ENCODE data around the gene RXRA. TPM values are rescaled to one million over a fixed set of nuclear protein-coding genes. Genes with fewer than 3 reads are reported as not detected.

The RXRA gene
- total and polyA plus RNA-seq, 2 of the 13 experiments (the other 11 are each of a cell fraction or from before 2014, with no cell fraction given): 18.9 to 29.2 TPM

DNA sequence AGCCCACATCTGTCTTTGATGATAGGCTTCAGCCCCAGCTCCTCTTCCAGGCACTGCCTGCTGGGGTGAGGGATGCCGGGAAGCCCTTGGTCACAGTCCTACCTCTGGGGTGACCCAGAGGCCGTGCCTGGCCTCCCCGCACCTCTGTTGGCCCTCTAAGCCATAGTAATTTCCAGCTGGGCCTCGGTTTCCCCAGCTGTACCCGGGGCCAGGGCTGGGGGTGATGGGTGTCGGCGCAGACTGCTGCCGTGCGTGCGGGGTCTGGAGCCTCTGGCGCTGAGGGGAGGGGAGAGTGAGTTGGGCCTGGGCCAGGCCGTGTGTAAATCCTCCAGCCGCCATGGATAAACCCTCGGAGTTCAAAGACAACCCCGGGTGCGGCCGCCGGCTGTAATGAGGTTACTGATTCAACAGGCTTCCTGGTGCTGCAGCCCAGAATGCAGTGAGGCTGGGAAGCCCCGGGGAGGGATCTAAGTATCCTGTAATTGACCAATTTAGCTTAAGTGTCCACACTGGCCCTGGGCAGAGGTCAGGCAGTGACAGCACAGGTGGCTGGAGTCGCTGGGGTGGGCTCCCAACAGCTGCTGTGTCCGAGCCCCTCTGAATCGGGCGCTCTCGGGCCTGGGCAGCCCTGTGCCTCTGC is 7.1 kb downstream of the RXRA start (continued):
- TF ChIP-seq, protein P1, sequence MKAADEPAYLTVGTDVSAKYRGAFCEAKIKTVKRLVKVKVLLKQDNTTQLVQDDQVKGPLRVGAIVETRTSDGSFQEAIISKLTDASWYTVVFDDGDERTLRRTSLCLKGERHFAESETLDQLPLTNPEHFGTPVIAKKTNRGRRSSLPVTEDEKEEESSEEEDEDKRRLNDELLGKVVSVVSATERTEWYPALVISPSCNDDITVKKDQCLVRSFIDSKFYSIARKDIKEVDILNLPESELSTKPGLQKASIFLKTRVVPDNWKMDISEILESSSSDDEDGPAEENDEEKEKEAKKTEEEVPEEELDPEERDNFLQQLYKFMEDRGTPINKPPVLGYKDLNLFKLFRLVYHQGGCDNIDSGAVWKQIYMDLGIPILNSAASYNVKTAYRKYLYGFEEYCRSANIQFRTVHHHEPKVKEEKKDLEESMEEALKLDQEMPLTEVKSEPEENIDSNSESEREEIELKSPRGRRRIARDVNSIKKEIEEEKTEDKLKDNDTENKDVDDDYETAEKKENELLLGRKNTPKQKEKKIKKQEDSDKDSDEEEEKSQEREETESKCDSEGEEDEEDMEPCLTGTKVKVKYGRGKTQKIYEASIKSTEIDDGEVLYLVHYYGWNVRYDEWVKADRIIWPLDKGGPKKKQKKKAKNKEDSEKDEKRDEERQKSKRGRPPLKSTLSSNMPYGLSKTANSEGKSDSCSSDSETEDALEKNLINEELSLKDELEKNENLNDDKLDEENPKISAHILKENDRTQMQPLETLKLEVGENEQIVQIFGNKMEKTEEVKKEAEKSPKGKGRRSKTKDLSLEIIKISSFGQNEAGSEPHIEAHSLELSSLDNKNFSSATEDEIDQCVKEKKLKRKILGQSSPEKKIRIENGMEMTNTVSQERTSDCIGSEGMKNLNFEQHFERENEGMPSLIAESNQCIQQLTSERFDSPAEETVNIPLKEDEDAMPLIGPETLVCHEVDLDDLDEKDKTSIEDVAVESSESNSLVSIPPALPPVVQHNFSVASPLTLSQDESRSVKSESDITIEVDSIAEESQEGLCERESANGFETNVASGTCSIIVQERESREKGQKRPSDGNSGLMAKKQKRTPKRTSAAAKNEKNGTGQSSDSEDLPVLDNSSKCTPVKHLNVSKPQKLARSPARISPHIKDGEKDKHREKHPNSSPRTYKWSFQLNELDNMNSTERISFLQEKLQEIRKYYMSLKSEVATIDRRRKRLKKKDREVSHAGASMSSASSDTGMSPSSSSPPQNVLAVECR (CRISPR knock-in tag; IDR thresholded peaks at IDR 0.05; ENCODE audit: borderline replicate concordance): no peak; the same call in 1 of the 2 replicates
- TF ChIP-seq STAG1 (CRISPR knock-in tag; IDR thresholded peaks at IDR 0.05) (peak; percentile 17; the same call in 1 of the 2 replicates), ETV5 (CRISPR knock-in tag; IDR thresholded peaks at IDR 0.05; ENCODE audit: borderline replicate concordance) (peak; percentile 57; the same call in 1 of the 2 replicates), ZNF205 (CRISPR knock-in tag; IDR thresholded peaks at IDR 0.05) (0 out of 2 replicates have a peak, but pooled peaks have one; percentile 23), MYC (CRISPR knock-in tag; IDR thresholded peaks at IDR 0.05; ENCODE audit: borderline replicate concordance) (0 out of 2 replicates have a peak, but pooled peaks have one; percentile 10), TBX2 (CRISPR knock-in tag; IDR thresholded peaks at IDR 0.05; ENCODE audit: borderline replicate concordance) (peak; percentile 88), TMF1 (CRISPR knock-in tag; IDR thresholded peaks at IDR 0.05; ENCODE audit: low read depth) (peak; percentile 74; the same call in 1 of the 2 replicates), REXO4 (CRISPR knock-in tag; IDR thresholded peaks at IDR 0.05; ENCODE audit: borderline replicate concordance) (no peak), ASH2L (IDR thresholded peaks at IDR 0.05; ENCODE audit: insufficient read length, low read depth, low read length) (no peak), ERF (CRISPR knock-in tag; IDR thresholded peaks at IDR 0.05) (no peak), TARDBP (CRISPR knock-in tag; IDR thresholded peaks at IDR 0.05) (peak; percentile 77), HNF4A (CRISPR knock-in tag; IDR thresholded peaks at IDR 0.05) (peak; percentile 61), NR3C1 (CRISPR knock-in tag; IDR thresholded peaks at IDR 0.05) (no peak), CENPX (CRISPR knock-in tag; IDR thresholded peaks at IDR 0.05) (no peak), TAF1 (CRISPR knock-in tag; IDR thresholded peaks at IDR 0.05) (0 out of 2 replicates have a peak, but pooled peaks have one; percentile 25), SAP130 (CRISPR knock-in tag; IDR thresholded peaks at IDR 0.05; ENCODE audit: low read depth) (peak; percentile 82), TOE1 (CRISPR knock-in tag; IDR thresholded peaks at IDR 0.05) (no peak), KLF16 (CRISPR knock-in tag; IDR thresholded peaks at IDR 0.05) (peak in 1 of 2 experiments; percentile 38; a peak in 1 of 4 replicates), YY1 (IDR thresholded peaks at IDR 0.05; ENCODE audit: insufficient read depth, insufficient replicate concordance, low read depth, low read length) (peak; percentile 87), PHF21A (CRISPR knock-in tag; IDR thresholded peaks at IDR 0.05) (peak; percentile 92), PCBP1 (IDR thresholded peaks at IDR 0.05; ENCODE audit: borderline replicate concordance, low read depth, low read length) (no peak), CBFB (CRISPR knock-in tag; IDR thresholded peaks at IDR 0.05) (no peak), ZNF7 (CRISPR knock-in tag; IDR thresholded peaks at IDR 0.05) (no peak), DR1 (CRISPR knock-in tag; IDR thresholded peaks at IDR 0.05) (0 out of 2 replicates have a peak, but pooled peaks have one; percentile 13)
- TF ChIP-seq, protein P2, sequence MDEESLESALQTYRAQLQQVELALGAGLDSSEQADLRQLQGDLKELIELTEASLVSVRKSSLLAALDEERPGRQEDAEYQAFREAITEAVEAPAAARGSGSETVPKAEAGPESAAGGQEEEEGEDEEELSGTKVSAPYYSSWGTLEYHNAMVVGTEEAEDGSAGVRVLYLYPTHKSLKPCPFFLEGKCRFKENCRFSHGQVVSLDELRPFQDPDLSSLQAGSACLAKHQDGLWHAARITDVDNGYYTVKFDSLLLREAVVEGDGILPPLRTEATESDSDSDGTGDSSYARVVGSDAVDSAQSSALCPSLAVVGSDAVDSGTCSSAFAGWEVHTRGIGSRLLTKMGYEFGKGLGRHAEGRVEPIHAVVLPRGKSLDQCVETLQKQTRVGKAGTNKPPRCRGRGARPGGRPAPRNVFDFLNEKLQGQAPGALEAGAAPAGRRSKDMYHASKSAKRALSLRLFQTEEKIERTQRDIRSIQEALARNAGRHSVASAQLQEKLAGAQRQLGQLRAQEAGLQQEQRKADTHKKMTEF (CRISPR knock-in tag; IDR thresholded peaks at IDR 0.05): peak; percentile 63
- TF ChIP-seq, protein P3, sequence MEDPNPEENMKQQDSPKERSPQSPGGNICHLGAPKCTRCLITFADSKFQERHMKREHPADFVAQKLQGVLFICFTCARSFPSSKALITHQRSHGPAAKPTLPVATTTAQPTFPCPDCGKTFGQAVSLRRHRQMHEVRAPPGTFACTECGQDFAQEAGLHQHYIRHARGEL (CRISPR knock-in tag; IDR thresholded peaks at IDR 0.05): no peak
